ENCODE data around the gene ADAP1.

DNA sequence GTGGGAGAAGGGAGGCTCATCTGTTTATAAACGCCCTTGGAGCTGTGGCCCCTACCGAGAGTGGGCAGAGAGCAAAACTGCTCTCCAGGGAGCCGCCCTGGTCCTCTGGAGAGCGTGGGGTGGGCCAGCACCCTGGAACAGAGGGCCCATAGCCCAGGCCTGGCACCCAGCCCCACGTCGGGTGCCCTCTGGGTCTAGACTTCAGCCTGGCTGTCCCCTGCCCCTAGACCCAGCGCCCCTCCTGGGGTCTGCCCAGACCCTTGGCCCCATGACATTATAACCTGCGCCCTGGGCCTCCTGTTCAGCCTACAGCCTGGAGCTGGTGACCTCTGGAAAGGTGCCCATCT is 53.5 kb downstream of the ADAP1 start:
- TF ChIP-seq EZH2 (IDR thresholded peaks at IDR 0.05; ENCODE audit: borderline replicate concordance, low read depth, low read length, poor library complexity, severe bottlenecking): no peak
- TF ChIP-seq, protein P1, sequence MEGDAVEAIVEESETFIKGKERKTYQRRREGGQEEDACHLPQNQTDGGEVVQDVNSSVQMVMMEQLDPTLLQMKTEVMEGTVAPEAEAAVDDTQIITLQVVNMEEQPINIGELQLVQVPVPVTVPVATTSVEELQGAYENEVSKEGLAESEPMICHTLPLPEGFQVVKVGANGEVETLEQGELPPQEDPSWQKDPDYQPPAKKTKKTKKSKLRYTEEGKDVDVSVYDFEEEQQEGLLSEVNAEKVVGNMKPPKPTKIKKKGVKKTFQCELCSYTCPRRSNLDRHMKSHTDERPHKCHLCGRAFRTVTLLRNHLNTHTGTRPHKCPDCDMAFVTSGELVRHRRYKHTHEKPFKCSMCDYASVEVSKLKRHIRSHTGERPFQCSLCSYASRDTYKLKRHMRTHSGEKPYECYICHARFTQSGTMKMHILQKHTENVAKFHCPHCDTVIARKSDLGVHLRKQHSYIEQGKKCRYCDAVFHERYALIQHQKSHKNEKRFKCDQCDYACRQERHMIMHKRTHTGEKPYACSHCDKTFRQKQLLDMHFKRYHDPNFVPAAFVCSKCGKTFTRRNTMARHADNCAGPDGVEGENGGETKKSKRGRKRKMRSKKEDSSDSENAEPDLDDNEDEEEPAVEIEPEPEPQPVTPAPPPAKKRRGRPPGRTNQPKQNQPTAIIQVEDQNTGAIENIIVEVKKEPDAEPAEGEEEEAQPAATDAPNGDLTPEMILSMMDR (conservative IDR thresholded peaks at IDR 0.05; ENCODE audit: low read depth, low read length): no peak

All from A673 (cell line).